SK-N-MC (cell line): ENCODE data around the gene SAPCD2.

Experiments used
- DNase-seq: peaks from one replicate; pipeline ENCODE4 v3.0.0-alpha.2; 2011; ENCODE audit warnings: low read depth, low spot score
- H3K27ac ChIP-seq: fragments of 200-600 bp; sonication (generic); 2 replicates; pipeline ENCODE4 v1.5.1; 2016; ENCODE audit warnings: mixed run types
- H3K36me3 ChIP-seq: fragments of 200-600 bp; sonication (generic); 2 replicates; pipeline ENCODE4 v1.6.1; 2017; ENCODE audit warnings: antibody characterized with exemption, low read length, mixed read lengths; ENCODE audit not compliant: insufficient read depth
- H3K4me3 ChIP-seq: fragments of 200-600 bp; sonication (generic); 2 replicates; pipeline ENCODE4 v1.5.1; 2016
- H3K9ac ChIP-seq: fragments of 200-600 bp; sonication (generic); 2 replicates; pipeline ENCODE4 v1.8.0; 2017; ENCODE audit warnings: mixed run types, mixed read lengths; ENCODE audit not compliant: insufficient read length
- H3K9me3 ChIP-seq: fragments of 200-600 bp; sonication (generic); 2 replicates; pipeline ENCODE4 v1.6.1; 2017; ENCODE audit warnings: low read depth, mild to moderate bottlenecking, antibody characterized with exemption, low read length, moderate library complexity, mixed read lengths
- EZH2 ChIP-seq: fragments of 200-600 bp; sonication (generic); IDR thresholded peaks from one replicate; pipeline ENCODE4 v1.6.1; 2017; ENCODE audit warnings: antibody characterized with exemption
- FOXP2 ChIP-seq: optimal IDR thresholded peaks from 2 replicates; pipeline ENCODE3; 2011; ENCODE audit warnings: mild to moderate bottlenecking, moderate library complexity; ENCODE audit not compliant: insufficient read depth; ENCODE audit errors: extremely low read length, control extremely low read depth
- POLR2AphosphoS5 ChIP-seq: IDR thresholded peaks from 2 replicates; pipeline ENCODE4 v1.6.1; 2012; ENCODE audit warnings: mild to moderate bottlenecking, low read depth, low read length, borderline replicate concordance

Gene SAPCD2

GRCh38 chr9:137077758-137078693 lies 7.7 kb upstream of the SAPCD2 start:
- Histone ChIP-seq H3K4me3 (peak overlapping the region; percentile 83), H3K36me3 (peaks cover 11% of the 10 kb centered on the region; the same call in 1 of the 2 replicates), H3K9ac (peak overlapping the region; percentile 75), H3K9me3 (no peaks in the 10 kb centered on the region), H3K27ac (no peak overlapping the region)
- no peak for DNase-seq
- no peak for TF ChIP-seq EZH2
- no peak for TF ChIP-seq POLR2AphosphoS5
- no peak for TF ChIP-seq FOXP2

GRCh38 chr9:137077010-137077747 lies 6.8 kb upstream of the SAPCD2 start, which contains the start of gene UAP1L1:
TSS of gene UAP1L1 (plus strand) at chr9:137077517. CDS start at chr9:137077533, 16 bp downstream.
- peaks cover 11% of the 10 kb centered on the region; the same call in 1 of the 2 replicates for H3K36me3 ChIP-seq
- peak within 1 kb of the TSS; percentile 83 for H3K4me3 ChIP-seq
- H3K27ac ChIP-seq = no peak within 1 kb of the TSS
- DNase-seq = no peak
- TF ChIP-seq POLR2AphosphoS5 (peak; percentile 35; the same call in 1 of the 2 replicates), FOXP2 (no peak)
- no peaks in the 10 kb centered on the region for H3K9me3 ChIP-seq
- H3K9ac ChIP-seq = peak within 1 kb of the TSS; percentile 75

- no peak overlapping the region for H3K9ac ChIP-seq
Observed at GRCh38 chr9:137076636-137077009, 6.3 kb upstream of the SAPCD2 start.

GRCh38 chr9:137075275-137075775 lies 5.0 kb upstream of the SAPCD2 start:
- DNase-seq = no peak
- H3K27ac ChIP-seq = 0 out of 2 replicates have a peak overlapping the region, but pooled peaks have one; percentile 16
- no peaks in the 10 kb centered on the region for H3K9me3 ChIP-seq
- H3K36me3 ChIP-seq = peaks cover 11% of the 10 kb centered on the region; the same call in 1 of the 2 replicates
- no peak overlapping the region for H3K4me3 ChIP-seq
- no peak for TF ChIP-seq FOXP2
- no peak for TF ChIP-seq EZH2
- TF ChIP-seq POLR2AphosphoS5 = no peak
- H3K9ac ChIP-seq = no peak overlapping the region

More at GRCh38 chr9:137076636-137077009, 6.3 kb upstream of the SAPCD2 start:
- DNase-seq = no peak
- Histone ChIP-seq H3K36me3 (peaks cover 11% of the 10 kb centered on the region; the same call in 1 of the 2 replicates), H3K9me3 (no peaks in the 10 kb centered on the region), H3K27ac (no peak overlapping the region), H3K4me3 (no peak overlapping the region; the same call in 1 of the 2 replicates)
- TF ChIP-seq EZH2 = no peak
- no peak for TF ChIP-seq FOXP2
- TF ChIP-seq POLR2AphosphoS5 = no peak

- no peak for DNase-seq
- H3K9me3 ChIP-seq = no peaks in the 10 kb centered on the region
- no peak overlapping the region for H3K9ac ChIP-seq
- peaks cover 11% of the 10 kb centered on the region; the same call in 1 of the 2 replicates for H3K36me3 ChIP-seq
- H3K27ac ChIP-seq = 0 out of 2 replicates have a peak overlapping the region, but pooled peaks have one; percentile 16
- H3K4me3 ChIP-seq = no peak overlapping the region
- TF ChIP-seq FOXP2 (no peak), EZH2 (no peak), POLR2AphosphoS5 (no peak)
Observed at GRCh38 chr9:137074657-137075274, 4.4 kb upstream of the SAPCD2 start.

- no peak overlapping the region for H3K27ac ChIP-seq
- H3K9me3 ChIP-seq = no peaks in the 10 kb centered on the region
Observed at GRCh38 chr9:137073992-137074399, 3.6 kb upstream of the SAPCD2 start.

GRCh38 chr9:137071282-137071681 lies 925 bp upstream of the SAPCD2 start:
- H3K4me3 ChIP-seq = peak overlapping the region; percentile 80
- no peaks in the 10 kb centered on the region for H3K36me3 ChIP-seq
- no peak overlapping the region for H3K27ac ChIP-seq
- peak overlapping the region; percentile 57 for H3K9ac ChIP-seq
- DNase-seq = no peak
- no peak for TF ChIP-seq FOXP2
- TF ChIP-seq POLR2AphosphoS5 = no peak
- TF ChIP-seq EZH2 = no peak
- no peaks in the 10 kb centered on the region for H3K9me3 ChIP-seq

More at GRCh38 chr9:137073992-137074399, 3.6 kb upstream of the SAPCD2 start:
- no peak for DNase-seq
- no peak overlapping the region for H3K9ac ChIP-seq
- peaks cover 4% of the 10 kb centered on the region; the same call in 1 of the 2 replicates for H3K36me3 ChIP-seq
- TF ChIP-seq EZH2 = no peak
- TF ChIP-seq POLR2AphosphoS5 = no peak
- TF ChIP-seq FOXP2 = no peak
- no peak overlapping the region for H3K4me3 ChIP-seq
